HG02981 (cell line): ENCODE measurements around the gene HSDL1.

Source experiments
- ATAC-seq: cut with Tn5 transposase; IDR thresholded peaks from one replicate; pipeline ENCODE4 v1.9.1; 2021; ENCODE audit warnings: mild to moderate bottlenecking, moderate library complexity; ENCODE audit not compliant: unreplicated experiment

Gene HSDL1

DNA sequence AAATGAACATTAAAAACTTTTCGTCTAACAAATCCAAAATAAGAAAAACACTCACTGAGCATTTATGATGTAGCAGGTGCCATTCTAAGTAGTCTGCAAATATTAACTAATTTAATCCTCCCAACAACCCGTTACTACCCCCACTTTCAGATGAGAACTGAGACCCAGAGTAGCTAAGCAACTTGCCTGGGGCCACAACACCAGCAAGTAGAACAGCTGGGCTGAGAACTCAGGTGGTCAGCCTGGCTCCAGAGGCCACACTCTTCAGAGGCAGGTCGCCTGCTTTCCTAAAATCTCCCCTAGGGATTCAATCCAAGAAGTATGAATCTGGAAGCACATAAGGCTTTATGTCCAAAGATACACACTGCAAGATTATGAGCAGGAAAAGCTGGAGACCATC is 34.5 kb downstream of the HSDL1 start:
- no peak for ATAC-seq

DNA sequence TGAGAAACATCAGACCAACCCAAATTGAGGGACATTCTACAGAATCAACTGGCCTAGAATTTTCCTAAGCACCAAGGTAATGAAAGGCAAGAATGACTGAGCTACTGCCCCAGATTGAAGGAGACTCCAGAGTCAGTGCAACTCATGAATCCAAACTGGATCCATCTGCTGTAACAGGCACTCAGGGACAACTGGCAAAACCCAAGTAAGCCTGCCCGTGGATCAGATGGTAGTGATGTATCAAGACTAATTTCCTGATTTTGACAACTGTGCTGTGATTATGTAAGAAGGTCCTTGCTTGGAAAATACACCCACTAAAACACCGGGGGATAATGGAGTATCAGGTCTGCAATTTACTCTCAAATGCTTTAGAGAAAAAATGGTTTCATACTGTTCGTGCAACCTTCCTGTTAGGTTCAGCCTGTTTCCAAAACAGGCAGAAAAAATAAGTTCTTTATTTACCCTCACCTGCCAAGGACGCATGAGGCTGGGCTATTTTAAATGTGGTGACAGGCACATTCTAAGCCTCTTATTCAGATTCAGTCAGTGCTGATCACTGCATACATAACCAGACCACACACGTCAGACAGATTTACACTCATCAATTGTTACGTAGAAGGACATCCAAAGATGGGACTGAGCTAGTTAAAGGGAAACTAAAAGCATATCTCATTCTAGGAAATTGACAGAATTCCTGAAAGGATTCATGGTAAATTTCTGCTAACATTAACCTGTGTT is 35.2 kb downstream of the HSDL1 start:
- no peak for ATAC-seq

DNA sequence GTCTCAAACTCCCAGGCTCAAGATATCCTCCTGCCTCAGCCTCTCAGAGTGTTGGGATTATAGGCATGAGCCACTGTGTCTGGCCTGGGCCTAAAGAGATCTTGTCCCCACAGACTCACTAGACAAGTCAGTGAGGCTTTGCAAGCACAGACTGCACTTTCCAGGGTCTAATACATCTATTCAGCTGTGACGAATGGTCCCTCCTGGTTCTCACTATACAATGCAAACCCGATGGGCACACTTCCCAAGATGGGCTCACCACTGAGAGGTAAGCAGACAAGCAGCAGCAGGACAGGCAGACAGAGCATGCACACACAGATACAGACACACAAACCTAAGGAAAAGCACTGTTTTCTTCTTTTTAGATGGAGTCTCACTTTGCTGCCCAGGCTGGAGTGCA is 37.1 kb downstream of the HSDL1 start:
- no peak for ATAC-seq

DNA sequence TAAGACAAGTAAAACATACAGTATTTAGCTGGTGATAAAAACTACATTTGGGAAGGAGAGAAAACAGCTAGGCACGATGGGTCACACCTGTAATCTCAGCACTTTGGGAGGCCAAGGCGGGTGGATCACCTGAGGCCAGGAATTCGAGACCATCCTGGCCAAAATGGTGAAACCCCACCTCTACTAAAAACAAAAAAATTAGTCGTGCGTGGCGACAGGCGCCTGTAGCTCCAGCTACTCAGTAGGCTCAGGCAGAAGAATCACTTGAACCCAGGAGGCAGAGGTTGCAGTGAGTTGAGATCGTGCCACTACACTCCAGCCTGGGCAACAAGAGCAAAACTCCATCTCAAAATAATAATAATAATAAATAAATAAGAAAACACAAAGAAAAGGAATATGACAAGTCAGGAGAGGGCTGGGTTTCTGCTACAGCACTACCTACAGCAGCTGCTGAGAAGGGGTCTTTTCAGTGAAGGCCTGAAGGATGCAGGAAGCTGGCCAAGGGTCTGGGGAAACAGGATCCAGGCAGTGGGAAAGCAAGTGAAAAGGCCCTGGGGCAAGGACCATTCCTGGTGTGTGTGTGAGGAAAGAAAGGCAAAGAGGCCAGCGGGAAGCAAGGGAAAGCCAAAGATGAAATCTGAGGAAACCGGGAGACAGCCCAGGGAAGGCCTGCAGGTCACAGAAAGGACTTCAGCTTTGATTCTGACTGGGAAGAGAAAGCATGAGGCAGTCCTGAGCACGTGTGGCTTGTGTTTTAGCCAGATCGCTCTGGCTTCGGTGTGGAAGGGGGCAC is 38.8 kb downstream of the HSDL1 start:
- ATAC-seq = no peak

DNA sequence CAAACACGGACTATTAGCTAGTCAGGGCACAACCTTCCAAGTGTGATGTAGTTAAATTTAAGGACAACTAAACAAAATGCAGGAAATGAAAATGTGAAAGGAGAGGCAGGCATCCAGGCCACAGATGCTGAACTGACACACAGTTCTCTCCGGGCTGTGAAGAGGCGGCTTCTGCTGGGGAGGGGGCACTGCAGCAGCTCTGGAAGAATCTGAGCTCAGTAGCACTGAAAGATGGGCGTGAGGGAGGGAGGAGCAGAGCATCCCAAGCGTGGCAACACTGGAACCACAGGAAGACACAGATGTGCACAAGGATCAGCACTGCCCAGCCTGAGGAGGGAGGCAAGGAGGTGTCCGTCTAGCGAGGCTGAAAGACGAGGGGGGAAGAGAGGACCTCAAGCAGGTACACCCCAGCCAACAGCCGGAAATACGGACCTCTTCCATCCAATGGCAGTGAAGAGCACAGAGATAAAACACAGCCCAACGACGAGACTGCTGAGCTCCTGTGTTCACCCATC is 39.6 kb downstream of the HSDL1 start:
- ATAC-seq = no peak

DNA sequence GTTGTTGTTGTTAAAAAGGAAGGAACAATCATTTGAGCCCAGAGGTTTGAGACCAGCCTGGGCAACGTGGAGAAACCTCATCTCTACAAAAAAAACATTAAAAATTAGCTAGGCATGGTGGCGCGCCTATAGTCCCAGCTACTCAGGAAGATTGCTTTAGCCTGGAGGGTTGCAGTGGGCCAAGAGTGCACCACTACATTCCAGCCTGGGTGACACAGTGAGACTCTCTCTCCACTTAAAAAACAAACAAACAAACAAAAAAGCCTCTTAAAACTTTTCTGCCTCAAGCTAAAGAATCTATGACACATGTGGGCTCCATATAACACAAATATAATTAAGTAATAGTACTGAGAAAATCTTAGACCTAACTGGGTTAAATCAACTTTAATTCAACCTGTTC is 40.7 kb downstream of the HSDL1 start:
- ATAC-seq = no peak

DNA sequence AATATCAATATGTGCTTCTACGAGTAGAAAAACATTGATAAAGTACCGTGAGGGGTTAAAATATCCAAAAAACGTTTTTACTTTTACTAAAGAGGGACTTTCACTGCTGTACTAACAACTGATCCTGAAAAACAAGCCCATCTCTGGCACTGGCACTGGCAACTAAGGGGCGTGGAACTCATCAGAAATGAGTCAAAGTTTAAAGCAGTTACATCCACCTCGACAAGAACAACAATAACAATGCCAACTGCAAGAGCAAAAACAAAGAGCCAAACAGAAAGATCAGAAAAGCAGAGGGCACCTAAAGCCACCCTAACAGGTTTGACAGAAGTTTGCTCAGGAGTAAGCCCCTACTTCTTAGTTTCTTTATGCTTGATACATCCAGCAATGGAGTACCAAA is 41.3 kb downstream of the HSDL1 start:
- ATAC-seq = no peak

DNA sequence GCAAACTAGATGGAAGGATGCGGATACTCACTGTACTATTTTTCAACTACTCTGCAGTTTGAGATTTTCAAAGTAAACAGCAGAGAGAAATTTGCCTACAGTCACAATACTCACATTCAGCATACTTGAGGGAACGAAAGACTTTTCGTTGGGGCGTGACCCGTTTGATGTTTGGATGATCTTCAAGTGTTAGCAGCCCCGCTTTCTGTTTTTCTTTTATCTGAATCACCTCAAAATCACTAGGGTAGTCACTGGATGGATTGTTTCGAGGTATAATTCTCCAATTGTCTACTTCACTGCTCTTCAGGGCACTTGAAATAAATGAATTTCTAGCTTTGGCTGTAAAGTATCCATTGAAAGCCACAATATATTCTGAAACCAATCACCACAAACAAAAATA is 46.0 kb downstream of the HSDL1 start:
- no peak for ATAC-seq

DNA sequence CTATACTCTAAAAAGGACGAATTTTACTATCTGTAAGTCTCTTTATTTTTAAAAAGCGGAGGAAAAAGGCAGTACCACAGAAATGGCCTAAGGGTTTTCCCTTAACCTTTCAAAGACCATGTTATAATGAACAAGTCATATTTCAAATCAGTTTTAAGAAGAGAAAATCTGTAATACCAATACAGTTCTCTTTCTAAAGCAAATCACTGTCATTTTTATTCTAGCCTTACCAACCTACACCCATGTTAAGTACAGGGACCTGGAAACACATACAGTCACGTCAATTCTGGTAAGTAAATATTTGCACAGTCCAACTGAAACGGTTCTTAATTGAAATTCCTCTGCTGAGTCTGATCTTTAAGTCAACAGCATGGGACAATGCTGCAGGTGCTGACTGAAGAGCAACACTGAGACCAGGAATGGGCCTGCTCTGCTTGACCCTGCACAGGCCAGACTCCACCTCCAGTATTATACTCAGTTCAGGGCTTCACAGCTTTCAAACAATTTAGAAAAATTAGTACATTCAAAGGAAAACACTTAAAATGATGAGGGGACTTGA is 48.5 kb downstream of the HSDL1 start:
- ATAC-seq = no peak

DNA sequence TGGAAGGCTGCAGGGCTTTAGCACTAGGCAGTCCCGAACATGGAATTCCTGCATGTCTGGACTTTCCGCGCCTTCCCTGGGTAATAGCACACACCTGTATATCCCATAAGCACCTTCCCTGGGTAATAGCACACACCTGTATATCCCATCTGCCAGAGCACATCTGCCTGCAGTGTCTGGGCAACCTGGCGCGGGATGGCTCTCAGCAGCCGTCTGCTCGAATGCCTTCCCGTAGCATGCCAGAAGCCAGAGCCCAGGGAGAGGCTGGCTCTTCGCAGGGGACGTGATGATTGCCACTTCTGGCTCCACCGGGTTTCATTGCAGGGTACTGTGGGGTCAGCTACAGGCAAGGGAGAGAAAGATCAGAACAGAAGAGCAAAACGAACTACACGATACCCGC is 49.5 kb downstream of the HSDL1 start:
- ATAC-seq = no peak

DNA sequence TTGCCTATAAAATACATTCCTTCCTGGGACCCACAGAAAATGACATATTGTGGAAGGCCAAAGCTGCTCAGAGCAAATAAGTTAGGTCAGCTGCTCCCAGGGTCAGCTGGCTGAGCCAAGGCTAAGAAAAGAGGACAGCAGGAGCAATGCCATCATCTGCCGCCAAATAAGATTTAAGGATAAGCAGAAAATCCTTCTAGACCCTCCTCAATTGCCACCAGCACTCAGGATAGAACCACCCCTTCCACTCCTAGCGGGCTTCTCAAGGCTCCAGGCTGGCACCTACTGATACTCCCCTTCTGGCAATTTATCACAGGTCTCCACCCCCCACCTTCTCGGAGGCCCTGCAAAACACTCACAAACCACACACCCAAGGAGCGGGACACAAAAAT is 51.1 kb downstream of the HSDL1 start:
- no peak for ATAC-seq

DNA sequence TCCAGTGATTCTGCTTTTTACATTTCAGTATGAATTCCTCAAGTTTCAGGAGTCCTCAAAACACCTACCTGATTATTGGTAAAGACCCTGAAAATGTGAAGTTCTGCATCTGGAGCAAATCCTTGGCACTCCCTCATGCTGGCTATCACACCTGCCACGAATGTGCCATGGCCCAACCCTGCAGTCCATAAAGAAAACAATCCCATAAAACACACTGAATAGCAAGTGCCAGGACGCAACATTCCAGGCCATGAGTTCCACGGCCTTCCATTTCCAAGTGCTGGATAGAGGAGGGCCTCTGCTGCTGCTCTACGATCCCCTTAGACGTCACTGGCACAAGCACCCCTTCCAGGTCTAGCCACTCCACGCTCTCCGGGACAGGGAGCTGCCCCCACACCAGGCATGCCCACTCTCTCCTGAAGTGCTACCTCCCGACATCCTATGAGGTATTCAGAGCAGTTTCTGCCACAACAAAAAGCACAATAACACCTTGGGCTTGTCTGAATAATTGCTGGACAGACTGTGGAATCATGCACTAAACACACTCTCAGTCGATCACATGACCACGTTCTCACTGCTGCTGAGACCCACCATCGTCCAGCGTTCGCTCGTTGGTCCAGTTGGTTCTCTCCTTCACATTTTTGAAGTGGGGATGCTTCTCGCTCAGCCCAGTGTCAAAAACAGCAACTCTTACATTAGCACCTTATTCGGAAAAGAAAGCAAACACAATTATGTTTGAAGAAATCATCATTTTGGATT is 51.7 kb downstream of the HSDL1 start:
- no peak for ATAC-seq

DNA sequence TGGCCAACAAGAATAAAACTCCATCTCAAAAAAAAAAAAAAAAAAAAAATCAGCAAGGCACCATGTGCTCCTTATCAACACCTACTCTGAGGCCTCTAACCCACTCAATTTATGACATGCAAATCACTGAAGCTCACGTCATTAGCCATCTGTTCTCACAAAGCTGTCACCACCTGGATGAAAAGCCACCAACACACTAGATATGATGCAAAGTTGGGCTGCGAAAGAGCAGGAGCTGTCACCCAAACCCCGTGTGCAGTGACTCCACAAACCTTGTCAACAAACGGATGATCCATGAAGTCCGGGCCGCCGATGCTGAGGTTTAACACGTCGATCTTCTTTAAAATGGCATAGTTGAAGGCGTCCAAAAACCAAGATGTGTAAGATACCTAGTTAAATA is 53.5 kb downstream of the HSDL1 start:
- no peak for ATAC-seq

DNA sequence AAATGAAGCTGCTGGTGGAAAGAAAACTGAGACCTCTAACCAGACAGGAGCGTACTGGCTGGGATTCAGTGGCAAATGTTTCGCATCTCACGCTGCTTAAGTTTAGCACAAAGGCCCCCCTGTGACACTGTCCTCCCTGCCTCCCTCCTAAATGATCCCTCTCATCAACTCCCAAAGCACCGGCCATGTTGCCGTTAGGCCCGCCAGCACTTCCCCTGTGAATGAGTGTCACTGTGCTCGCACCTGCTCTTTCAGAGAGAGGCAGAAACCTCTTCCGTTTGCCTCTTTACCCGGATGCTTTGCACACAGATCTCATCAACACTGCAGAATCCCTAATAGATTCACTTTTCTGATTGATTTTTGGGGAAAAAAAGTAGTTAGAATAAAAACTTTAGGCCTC is 54.8 kb downstream of the HSDL1 start:
- no peak for ATAC-seq

DNA sequence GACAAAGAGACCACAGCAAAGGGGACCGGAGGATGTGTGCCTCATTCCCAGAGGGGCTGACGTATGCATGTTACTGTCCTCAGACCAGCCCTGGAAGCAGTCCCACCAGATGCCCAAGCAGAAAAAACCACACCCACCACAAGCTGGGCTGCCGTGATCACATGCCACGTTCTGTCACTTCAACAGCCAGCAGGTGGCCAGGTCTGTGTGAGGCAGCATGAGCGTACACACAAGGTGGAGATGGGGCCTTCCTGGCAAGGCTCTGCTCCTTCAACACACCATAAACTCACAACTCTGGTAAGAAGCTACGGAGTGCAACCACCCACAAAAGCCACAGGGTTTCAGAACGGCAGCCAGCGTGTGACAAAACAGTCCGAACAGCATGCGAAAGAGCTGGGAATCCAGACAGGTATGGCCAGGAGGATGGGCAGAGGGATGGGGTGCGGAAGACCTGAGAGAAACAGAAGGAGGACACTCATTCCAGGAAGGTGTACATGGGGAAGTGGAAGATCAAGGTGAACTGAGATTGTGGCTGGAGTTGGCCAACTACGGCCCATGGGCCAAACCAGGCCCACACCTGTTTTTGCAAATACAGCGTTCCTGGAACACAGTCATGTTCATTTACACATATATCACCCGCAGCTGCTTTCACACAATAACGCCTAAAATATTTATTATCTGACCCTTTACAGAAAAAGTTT is 56.1 kb downstream of the HSDL1 start:
- ATAC-seq = peak; percentile 80

DNA sequence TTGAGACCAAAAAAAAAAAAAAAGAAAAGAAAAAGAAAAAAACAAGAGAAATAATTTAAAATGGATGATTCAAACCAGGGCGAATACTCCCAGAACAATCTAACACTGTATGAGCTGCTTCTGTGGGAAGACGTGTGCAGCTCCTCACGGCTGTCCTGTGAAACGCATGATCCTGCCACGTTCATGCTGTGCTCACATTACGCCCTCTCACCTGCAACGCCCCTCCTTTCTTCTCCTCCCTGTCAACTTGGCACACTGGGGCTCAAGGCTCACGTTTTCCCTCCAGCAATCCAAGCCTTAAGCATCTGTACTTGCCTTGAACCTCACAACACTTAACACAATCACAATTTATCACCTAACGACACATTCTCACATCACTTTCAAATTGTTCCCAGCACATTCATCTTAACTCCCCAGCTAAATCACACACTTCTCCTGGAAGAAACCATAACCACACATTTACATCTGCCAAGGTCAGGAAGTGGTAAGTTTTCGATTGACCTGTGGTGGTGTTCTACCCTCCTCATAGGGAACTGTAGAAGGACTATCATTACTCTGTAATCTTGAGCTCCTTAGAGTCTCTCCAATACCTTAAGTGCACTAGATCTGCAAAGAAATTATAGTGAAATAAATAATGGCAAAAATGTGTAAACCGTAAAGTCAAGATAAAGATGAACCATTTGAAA is 57.4 kb downstream of the HSDL1 start:
- no peak for ATAC-seq

DNA sequence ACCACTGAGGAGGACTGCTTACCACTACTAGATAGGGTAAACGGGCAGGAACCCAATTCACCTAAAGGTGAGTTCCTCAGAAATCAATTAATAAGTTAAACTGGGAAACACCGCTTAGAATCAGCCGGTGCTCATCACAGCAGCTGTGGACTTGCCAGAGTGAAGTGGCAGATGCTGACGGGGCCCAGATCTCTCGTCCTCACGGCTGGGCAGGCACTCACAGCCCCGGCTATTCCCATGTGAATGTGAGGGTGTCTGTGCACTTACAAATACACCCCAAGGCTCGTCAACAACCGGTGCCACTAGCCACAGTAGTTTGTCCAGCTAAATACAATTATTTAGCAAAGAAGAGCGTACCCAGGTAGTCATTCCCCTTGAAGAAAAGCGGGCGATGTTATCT is 58.0 kb downstream of the HSDL1 start:
- no peak for ATAC-seq

DNA sequence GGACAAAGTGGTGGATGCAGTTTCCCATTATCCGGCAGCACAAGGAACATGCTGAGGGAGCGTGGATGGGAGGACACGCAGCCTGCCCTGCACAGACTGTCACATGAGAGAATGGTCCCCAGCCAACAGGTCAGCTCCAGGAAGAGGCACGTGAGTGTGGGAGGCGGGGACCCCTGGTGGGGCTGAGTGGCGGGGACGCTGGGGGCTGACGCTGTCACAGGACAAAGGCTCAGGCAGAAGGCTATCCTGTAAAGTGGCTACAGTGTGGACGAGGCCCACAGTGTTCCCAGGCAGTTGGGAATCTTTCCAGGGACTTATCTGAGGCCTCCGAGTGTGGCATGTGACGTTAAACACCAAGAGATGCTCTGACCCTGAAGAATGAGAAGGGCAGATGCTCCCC is 58.6 kb downstream of the HSDL1 start:
- ATAC-seq = no peak

DNA sequence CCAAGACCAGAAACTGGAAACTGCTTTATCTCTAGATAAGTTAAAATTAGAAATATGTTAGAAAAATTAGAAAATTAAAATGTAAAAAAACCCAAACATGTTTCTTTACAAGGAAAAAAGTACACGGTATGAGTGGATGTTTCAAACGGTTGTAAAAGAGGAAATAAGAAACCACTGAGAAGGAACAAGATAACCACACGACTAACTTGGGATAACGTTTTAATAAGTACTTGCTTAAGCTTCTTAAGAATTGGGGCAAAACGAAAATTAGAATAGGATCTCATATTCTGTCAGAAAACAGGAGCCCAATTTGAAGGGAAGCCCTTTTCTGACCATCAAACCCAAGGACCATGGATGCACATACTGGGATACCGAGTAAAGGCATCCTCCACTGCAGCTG is 59.2 kb downstream of the HSDL1 start:
- ATAC-seq = no peak

DNA sequence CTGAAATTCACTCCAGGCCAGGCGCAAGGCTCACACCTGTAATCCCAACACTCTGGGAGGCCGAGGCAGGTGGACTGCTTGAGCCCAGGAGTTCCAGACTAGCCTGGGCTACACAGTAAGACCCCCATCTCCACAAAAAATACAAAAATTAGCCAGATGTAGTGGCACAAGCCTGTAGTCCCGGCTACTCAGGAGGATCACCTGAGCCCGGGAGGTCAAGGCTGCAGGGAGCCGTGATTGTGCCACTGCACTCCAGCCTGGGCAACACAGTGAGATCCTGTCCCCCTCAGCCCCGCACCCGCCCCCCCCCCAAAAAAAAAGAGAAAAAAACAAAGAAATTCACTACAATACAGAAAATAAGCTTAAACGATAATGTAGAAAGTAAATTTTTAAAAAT is 59.7 kb downstream of the HSDL1 start:
- no peak for ATAC-seq
